ENCODE data around the gene PLEKHG2.

- TF ChIP-seq CTCF (IDR thresholded peaks at IDR 0.05) (no peak), POLR2A (IDR thresholded peaks at IDR 0.05) (no peak)
These were observed 10.7 kb upstream of the PLEKHG2 start for GRCh38 chr19:39401549-39402345.
